GOT3 (cell line): ENCODE results near the gene MSTO1.
"Not testable (repeated sequence)": the region's sequence is repeated elsewhere in the genome, so short reads cannot be mapped to it uniquely, and the experiment has no call there.

ENCODE experiments used
- DNase-seq: peaks from one replicate; lab custom pipeline; 2025; ENCODE audit warnings: mixed read lengths; lab: John Stamatoyannopoulos, UW

MSTO1 gene

DNA sequence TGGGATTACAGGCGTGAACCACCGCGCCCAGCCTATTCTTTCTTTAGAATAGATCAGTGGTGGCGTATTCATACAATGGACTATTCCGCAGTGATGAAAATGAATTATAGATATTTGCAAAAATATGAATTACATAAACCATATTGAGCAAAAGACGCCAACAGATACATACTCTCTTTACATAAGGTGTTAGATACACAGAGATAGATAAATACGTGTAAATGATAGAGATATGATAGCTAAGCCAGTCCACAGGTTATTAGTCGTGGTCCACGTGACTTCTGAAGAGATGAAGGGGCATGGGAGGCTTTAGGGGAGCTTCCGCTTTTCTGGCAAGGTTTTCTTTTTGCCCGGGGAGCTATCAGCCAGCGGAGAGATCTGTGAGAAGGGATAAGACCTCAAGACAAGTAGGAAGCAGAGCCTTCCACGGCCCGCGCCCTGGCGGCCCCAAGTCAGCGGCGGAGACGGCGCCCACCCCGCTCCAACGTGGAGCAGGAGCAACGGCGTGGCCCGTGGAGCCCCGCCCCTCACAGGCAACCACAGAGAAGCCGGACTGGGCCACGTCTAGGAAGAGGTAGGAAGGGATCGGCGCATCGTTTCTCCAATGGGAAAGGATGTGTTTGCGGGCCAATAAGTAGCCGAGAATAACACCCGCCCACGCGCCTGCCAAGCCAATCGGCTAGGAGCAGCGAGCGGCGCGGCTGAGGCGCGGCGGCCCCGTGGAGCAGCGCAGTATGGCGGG, at the start of gene MSTO1:
TSS of gene MSTO1 (plus strand) at position 704 of the 742 bp plus-strand sequence. CDS start at position 735, 31 bp downstream.
- peak; percentile 91 for DNase-seq

DNA sequence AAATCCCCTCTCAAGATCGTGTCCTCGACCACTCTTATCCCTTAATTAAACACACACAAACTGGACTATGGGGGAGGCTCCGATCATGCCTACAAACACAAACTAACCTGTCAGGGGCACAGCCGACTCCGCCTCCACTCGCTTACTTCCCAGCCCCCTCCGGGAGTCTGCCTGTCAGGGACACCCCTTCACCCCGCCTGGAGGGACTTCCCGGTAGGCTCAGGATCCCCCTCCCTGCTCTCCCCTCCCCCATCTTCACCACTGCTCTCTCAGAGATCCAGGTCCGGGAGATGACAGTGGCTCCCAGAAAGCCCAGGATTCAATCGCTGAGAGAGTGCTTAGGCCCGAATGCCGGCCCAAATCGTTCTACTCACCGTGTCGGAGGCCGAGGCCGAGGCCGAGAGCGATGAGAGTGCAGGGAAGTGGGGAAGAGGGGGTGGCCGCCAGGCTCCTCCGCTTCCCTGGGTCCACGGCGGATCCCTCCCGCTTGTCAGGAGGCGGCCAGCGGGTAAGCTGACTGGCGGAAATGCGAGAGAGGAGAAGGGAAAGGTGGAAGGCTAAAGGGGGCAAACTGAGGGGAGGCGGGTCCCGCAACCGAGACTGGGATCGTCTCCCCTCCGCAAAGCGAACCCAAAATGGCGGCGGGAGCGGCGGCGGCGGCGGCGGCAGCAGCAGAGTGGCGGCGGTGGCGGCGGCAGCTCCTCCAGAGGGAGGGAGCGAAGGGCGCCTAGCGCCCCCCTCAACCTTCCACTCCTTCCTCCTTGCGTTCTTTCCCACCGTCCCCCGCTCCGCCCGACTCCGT, 48.0 kb upstream of the MSTO1 start:
- peak; percentile 28 for DNase-seq

DNA sequence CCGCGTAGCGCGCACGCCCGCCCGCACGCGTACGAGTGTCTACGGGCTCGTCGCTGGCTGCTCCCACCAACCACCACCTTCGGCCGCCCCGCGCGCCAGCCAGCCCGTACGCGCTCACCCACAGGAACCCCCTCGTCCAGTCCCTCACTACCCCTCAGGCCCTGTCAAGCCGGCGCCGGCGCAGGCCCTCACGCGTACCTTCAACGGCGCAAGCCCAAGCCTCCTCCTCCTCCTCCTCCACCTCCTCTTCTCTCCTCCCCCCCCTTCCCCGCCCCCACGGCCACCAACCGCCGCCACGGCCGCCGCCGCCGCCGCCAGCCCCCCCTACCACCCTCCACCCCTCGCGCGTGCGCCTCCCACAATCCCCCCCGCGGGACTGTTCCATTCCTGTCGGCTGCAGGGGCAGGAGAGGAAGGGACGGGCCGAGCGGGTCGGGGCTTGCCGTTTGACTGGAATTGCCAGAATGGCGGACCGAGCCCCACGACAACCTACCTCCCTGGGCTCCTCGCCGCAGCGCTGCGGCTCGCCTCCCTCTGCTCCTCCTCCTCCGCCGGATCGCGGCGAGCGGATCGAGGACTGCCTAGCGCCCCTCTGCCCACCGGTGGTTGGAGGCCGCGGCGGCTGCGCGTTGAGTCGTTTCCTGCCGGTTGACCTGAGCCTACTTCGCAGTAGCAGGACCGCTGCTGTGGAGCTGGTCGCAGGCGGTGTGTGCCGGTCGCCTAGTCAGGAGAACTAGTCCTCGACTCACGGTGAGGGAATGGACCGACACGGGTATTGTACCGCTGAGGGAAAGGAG, 47.2 kb upstream of the MSTO1 start, which contains the start of gene ASH1L:
TSS of gene ASH1L (minus strand) at position 223 of the 796 bp plus-strand sequence. CDS start 41,284 bp downstream, outside the sequence.
- peak; percentile 85 for DNase-seq

DNA sequence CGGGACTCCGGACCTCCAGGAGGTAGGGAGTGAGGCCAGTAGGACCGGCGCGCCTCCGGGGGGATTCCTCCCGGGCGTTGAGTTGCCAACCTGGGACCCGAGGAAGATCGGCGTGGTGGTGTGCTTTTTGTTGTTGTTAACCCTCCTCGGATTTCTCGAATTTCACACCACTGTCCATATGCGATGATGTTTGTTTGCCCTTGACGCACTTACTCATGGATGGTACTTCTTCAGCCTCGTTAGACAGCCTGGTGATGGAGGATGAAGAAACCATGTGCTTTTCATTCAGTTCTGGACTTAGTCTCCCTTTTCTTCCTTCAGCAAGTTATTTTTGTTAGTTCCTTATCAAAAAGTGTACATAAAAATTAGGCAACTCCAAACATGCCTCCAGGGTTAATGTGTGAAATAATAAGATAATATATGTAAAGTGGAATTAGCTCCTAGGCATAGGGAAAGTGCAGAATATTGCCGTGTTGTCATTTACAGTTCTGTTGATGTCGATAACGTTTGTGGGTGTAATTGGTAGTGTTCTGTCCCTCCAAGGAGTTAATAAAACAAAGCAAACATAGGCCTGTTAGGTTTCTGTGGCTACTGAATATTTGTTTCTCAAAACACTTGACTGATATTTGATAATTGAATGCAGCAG, 46.5 kb upstream of the MSTO1 start:
- not testable (repeated sequence) for DNase-seq

DNA sequence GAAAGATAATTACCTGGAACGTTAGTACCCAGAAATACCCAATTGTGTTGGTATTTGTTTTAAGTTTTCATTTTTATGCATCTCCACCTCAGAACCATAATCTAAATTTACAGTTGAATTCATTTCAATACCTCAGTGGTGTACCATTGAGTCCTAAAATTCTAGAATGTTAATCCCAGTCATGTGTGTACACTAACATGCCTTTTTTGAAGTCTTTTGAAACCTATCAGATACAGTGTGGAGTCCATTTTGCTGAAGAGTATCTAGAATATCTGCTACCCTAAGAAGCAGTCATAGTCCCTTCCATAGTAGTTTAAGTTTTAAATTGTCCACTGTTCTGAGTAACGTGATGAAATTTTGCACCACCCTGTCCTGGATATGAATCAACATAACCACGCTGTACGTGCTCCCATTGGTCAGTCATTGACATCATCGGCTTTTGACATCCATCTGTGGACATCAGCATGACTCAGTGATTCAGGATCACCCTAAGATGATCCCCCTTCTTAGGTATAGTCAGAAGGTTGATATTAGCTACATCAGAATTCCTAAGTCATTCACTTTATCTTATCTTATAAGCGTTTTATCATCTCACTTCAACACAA, 39.9 kb upstream of the MSTO1 start:
- no peak for DNase-seq

DNA sequence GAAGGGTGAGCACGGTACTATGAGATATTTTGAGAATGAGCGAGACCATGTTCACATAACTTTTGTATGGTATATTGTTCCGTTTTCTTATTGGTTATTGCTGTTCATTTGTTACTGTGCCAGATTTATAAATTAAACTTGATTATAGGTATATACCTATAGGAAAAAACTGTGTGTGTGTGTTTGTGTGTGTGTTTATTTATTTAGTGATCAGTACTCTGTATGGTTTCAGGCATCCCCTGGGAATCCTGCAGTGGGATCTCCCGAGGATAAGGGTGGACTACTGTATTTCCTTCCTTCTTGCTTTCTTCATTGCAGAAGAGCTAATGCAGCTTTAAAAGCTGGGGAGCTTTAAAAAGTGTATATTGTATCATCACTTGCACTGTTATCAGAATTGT, 39.4 kb upstream of the MSTO1 start:
- no peak for DNase-seq

DNA sequence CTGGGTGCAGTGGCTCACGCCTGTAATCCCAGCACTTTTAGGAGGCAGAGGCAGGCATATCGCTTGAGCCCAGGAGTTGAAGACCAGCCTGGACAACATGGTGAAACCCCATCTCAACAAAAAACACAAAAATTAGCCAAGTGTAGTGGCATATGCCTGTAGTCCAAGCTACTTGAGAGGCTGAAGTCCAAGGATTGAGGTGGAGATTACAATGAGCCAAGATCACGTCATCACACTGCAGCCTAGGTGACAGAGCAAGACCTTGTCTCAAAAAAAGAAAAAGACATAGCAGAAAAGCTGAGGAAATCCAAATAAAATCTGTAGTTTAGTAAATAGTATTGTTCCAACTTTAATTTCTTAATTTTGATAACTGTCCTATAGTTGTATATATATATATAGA, 35.9 kb upstream of the MSTO1 start:
- no peak for DNase-seq

DNA sequence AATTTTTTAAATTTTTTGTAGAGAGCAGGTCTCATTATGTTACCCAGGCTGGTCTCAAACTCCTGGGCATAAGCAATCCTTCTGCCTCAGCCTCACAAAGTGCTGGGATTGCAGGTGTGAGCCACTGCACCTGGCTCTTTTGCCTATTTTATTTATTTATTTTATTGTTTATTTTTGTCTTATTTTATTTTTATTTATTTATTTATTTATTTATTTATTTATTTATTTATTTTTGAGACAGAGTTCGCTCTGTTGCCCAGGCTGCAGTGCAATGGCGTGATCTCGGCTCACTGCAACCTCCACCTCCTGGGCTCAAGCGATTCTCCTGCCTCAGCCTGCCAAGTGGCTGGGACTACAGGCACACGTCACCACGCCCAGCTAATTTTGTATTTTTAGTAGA, 34.4 kb upstream of the MSTO1 start:
- DNase-seq = not testable (repeated sequence)

DNA sequence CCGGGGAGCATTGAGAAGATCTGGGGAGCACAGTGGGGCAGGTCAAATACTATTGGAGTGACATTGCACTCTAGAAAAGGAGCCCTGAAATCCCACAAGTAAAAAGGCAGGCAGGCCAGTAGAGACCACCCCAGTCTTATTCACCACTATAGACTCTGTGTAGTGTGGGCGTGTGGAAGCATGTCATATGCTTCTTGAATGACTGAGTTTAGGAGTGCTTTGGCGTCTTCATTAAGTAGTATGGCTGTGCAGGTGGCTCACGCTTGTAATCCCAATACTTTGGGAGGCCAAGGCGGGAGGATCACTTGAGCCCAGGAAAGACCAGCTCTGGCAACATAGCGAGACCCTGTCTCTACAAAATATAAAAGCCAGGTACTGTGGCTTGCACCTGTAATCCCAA, 26.2 kb upstream of the MSTO1 start:
- not testable (repeated sequence) for DNase-seq

DNA sequence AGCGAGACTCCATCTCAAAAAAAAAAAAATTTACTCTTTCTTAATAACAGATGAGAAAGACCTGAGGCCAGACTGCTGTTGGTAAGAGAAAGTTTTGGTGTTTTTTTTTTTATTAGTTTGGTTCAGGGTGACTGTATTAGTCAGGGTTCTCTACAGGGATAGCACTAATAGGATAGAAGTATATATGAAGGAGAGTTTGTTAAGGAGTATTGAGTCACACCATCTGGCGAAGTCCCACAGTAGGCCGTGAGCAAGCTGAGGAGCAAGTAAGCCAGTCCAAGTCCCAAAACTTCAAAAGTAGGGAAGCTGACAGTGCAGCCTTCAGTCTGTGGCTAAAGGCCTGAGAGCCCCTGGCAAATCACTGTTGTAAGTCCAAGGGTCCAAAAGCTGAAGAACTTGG, 20.7 kb upstream of the MSTO1 start:
- DNase-seq = not testable (repeated sequence)

DNA sequence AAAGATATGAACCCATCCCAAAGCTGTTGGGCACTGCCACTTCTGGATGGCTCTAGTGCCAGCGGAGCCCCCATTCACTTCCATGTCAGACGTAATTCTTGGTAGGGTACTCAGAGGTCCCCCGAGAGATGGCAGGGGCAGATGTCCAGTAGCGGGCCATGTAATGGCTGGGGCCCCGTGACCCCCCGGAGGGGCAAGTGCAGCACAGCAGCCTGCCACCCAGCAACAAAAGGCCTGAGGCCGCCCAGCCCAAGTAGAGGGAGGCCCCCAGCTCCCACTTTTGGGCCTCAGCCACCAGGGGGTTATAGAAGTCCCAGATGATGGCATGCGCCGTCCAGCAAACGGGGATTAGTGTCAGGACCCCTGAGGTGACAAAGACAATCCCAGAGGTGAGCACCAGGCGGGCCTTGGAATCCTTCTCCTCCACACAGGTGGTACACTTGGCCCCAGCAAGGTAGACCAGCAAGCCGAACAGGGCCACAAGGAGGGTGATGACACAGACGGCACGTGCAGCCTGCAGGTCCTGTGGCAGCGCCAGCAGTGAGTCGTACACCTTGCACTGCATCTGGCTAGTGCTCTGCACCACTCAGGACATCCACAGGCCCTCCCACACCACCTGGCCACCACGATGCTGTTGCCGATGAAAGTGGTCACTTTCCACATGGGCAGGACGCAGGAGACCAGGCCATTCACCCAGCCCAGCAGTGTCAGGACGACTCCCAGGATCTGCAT, 19.3 kb upstream of the MSTO1 start:
- DNase-seq = not testable (repeated sequence)

DNA sequence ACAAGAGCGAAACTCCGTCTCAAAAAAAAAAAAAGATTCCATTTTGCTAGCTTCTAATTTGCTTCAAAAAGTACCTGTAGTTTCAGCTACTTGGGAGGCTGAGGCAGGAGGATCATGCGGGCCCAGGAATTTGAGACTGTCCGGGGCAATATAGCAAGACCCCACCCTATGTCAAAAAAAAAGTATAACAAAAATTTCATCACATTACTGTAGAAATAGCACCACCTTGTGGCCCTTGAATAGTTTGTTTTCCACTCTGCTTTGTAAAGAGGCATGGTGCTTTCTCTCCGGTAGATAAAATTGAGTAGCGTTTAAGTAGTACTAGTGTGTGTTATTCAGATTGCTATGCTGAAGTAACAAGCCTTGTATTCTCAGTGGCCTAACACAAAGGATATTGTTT, 18.2 kb upstream of the MSTO1 start:
- DNase-seq = no peak

DNA sequence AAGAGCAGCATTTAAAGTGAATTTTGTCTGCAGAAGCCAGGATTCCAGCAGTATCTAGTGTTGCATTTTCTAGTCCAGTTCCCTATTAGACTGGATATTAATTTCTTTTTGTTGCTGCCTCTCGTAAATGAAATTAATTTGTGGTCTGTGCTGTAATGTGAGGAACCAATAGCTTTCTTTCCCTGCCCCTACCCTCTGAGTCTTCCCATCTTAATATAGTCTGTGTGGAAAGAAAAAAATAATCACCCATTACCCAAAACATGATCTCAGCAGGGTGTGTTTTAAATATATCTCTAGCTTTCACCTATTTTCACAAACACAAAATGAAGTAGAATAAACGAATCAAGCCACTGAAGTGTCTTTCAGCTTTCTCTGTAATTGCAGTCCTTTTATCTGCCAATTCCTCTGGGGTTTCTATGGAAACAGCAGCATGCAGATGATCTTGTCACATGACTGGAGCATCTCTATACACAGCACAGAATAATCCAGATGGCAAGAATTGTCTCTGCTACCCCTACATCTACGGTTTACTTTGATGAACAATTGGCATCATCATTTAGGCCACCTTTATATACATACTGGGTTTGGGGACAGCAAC, 14.0 kb upstream of the MSTO1 start:
- not testable (repeated sequence) for DNase-seq

DNA sequence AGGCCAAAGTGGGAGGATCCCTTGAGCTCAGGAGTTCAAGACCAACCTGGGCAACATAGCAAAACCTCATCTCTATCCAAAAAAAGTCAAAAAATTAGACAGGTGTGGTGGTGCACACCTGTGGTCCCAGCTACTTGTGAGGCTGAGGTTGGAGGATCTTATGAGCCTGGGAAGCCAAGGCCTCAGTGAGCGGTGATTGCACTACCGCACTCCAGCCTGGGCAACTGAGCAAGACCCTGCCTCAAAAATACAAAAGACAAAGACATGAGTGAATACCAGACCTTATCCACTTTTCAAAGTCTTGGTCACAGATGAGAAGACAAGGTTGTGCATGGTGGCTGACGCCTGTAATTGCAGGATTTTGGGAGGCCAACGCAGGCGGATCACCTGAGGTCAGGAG, 13.2 kb upstream of the MSTO1 start:
- DNase-seq = no peak

DNA sequence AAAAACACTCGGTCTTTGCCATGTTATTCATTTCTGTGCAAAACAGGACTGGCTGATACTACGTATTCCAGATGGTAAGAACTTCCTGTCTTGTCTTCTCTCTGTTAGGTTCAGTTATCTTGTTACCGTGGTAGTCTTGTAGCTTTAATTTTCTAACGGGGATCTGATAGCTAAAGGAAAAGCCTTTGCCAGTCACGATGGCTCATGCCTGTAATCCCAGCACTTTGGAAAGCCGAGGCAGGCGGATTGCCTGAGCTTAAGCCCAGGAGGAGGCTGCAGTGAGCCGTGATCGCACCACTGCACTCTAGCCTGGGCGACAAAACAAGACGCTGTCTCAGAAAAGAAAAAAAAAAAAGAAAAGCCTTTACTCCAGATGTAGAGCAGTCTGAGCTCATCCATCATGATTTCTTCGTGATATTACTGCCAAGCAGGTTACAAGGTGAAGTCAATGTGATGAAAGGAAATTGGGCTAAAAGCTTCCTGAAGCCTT, 11.1 kb upstream of the MSTO1 start:
- DNase-seq = peak; percentile 8

DNA sequence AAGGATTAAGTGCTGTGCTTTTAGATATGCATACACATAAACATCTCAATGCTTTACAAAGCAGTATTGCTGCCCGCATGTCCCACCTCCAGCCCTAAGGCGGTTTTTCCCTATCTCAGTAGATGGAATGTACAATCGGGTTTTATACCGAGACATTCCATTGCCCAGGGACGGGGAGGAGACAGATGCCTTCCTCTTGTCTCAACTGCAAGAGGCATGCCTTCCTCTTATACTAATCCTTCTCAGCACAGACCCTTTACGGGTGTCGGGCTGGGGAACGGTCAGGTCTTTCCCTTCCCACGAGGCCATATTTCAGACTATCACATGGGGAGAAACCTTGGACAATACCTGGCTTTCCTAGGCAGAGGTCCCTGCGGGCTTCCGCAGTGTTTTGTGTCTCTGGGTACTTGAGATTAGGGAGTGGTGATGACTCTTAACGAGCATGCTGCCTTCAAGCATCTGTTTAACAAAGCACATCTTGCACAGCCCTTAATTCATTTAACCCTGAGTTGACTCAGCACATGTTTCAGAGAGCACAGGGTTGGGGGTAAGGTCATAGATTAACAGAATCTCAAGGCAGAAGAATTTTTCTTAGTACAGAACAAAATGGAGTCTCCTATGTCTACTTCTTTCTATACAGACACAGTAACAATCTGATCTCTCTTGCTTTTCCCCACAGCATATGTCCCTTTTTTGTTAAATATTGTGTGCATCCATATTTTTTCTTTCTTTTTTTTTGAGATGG, 10.0 kb upstream of the MSTO1 start:
- not testable (repeated sequence) for DNase-seq

DNA sequence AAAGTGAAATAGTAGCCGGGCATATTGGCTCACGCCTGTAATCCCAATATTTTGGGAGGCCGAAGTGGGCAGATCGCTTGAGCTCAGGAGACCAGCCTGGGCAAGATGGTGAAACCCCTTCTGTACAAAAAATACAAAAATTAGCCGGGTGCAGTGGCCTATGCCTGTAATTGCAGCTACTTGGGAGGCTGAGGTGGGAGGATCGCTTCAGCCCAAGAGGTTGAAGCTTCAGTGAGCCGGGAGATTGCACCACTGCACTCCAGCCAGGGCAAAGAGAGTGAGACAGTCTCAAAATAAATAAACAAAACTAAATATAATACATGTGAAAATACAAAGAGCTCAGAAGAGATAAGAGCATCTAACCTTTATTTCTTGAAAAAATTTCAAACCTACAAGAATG, 2.3 kb upstream of the MSTO1 start:
- DNase-seq = no peak

DNA sequence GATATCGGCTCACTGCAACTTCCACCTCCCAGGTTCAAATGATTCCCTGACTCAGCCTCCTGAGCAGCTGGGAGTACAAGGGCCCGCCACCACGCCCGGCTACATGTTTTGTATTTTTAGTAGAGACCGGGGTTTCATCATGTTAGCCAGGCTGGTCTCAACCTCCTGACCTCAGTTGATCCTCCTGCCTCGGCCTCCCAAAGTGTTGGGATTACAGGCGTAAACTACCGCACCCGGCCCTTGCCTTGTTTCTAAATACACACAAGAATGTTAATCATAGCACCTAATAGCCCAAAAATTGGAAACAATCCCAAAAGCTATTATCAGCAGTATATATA, 1.2 kb upstream of the MSTO1 start:
- DNase-seq = no peak

DNA sequence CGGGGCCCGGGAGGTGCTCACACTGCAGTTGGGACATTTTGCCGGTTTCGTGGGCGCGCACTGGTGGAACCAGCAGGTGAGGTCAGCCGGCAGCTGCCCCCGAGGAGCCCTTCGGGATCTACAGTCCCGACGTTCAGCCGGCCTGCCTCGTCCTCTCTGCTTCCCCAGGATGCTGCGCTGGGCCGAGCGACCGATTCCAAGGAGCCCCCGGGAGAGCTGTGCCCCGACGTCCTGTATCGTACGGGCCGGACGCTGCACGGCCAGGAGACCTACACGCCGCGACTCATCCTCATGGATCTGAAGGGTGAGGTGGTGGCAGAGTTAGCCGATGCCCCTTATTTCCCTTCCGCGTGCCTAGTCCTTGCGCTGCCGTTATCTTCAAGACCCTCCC, 234 bp downstream of the MSTO1 start:
- not testable (repeated sequence) for DNase-seq
